ENCODE data around the gene APOL4.

Gene APOL4

GRCh38 chr22:36171941-36172340 lies 29.7 kb downstream of the APOL4 start:
- TF ChIP-seq CTCF (IDR thresholded peaks at IDR 0.05; ENCODE audit: insufficient read depth, low read length, poor library complexity, severe bottlenecking): no peak
- DNase-seq (ENCODE audit: extremely low read depth, insufficient read length): no peak
- H3K36me3 ChIP-seq (ENCODE audit: control insufficient read depth, insufficient read depth, low read length): no peaks in the 10 kb centered on the region
- no peak overlapping the region for H3K4me3 ChIP-seq (replicated peaks; ENCODE audit: low read depth, low read length)
- no peaks in the 10 kb centered on the region for H3K27me3 ChIP-seq (replicated peaks; ENCODE audit: control insufficient read depth, insufficient read depth, low read length)

- no peaks in the 10 kb centered on the region for H3K36me3 ChIP-seq (ENCODE audit: control insufficient read depth, insufficient read depth, low read length)
- no peaks in the 10 kb centered on the region for H3K27me3 ChIP-seq (replicated peaks; ENCODE audit: control insufficient read depth, insufficient read depth, low read length)
- no peak for TF ChIP-seq CTCF (IDR thresholded peaks at IDR 0.05; ENCODE audit: insufficient read depth, low read length, poor library complexity, severe bottlenecking)
- H3K4me3 ChIP-seq (replicated peaks; ENCODE audit: low read depth, low read length): no peak overlapping the region
- no peak for DNase-seq (ENCODE audit: extremely low read depth, insufficient read length)
Observed at GRCh38 chr22:36166518-36167220, 34.9 kb downstream of the APOL4 start.

GRCh38 chr22:36166086-36166485 lies 35.5 kb downstream of the APOL4 start:
- DNase-seq (ENCODE audit: extremely low read depth, insufficient read length): no peak
- Histone ChIP-seq H3K36me3 (ENCODE audit: control insufficient read depth, insufficient read depth, low read length) (no peaks in the 10 kb centered on the region), H3K4me3 (replicated peaks; ENCODE audit: low read depth, low read length) (no peak overlapping the region), H3K27me3 (replicated peaks; ENCODE audit: control insufficient read depth, insufficient read depth, low read length) (no peaks in the 10 kb centered on the region)
- no peak for TF ChIP-seq CTCF (IDR thresholded peaks at IDR 0.05; ENCODE audit: insufficient read depth, low read length, poor library complexity, severe bottlenecking)

- no peak overlapping the region for H3K4me3 ChIP-seq (replicated peaks; ENCODE audit: low read depth, low read length)
- DNase-seq (ENCODE audit: extremely low read depth, insufficient read length): no peak
- no peaks in the 10 kb centered on the region for H3K27me3 ChIP-seq (replicated peaks; ENCODE audit: control insufficient read depth, insufficient read depth, low read length)
- TF ChIP-seq CTCF (IDR thresholded peaks at IDR 0.05; ENCODE audit: insufficient read depth, low read length, poor library complexity, severe bottlenecking): no peak
- H3K36me3 ChIP-seq (ENCODE audit: control insufficient read depth, insufficient read depth, low read length): no peaks in the 10 kb centered on the region
Observed at GRCh38 chr22:36165141-36165540, 36.5 kb downstream of the APOL4 start.

GRCh38 chr22:36164621-36165020 lies 37.0 kb downstream of the APOL4 start:
- no peak for TF ChIP-seq CTCF (IDR thresholded peaks at IDR 0.05; ENCODE audit: insufficient read depth, low read length, poor library complexity, severe bottlenecking)
- H3K27me3 ChIP-seq (replicated peaks; ENCODE audit: control insufficient read depth, insufficient read depth, low read length): no peaks in the 10 kb centered on the region
- DNase-seq (ENCODE audit: extremely low read depth, insufficient read length): no peak
- H3K36me3 ChIP-seq (ENCODE audit: control insufficient read depth, insufficient read depth, low read length): no peaks in the 10 kb centered on the region
- no peak overlapping the region for H3K4me3 ChIP-seq (replicated peaks; ENCODE audit: low read depth, low read length)

- Histone ChIP-seq H3K4me3 (replicated peaks; ENCODE audit: low read depth, low read length) (no peak overlapping the region), H3K36me3 (ENCODE audit: control insufficient read depth, insufficient read depth, low read length) (no peaks in the 10 kb centered on the region), H3K27me3 (replicated peaks; ENCODE audit: control insufficient read depth, insufficient read depth, low read length) (no peaks in the 10 kb centered on the region)
- DNase-seq (ENCODE audit: extremely low read depth, insufficient read length): no peak
- no peak for TF ChIP-seq CTCF (IDR thresholded peaks at IDR 0.05; ENCODE audit: insufficient read depth, low read length, poor library complexity, severe bottlenecking)
Observed at GRCh38 chr22:36163497-36163896, 38.1 kb downstream of the APOL4 start.

Data from GM06990 (cell line).